K562 (cell line): Measurements from ENCODE around the gene TSPYL2. TPM values are rescaled to one million over a fixed set of nuclear protein-coding genes. Genes with fewer than 3 reads are reported as not detected.
A peak's percentile ranks its signal among the peaks of the same experiment; 100 is the strongest.

Experiments
- PHF8 ChIP-seq: fragments of 200-600 bp; sonication (generic); IDR thresholded peaks from 2 replicates; pipeline ENCODE4 v1.6.1; 2012; ENCODE audit warnings: mixed run types, mild to moderate bottlenecking, inconsistent platforms, low read length, moderate library complexity, borderline replicate concordance
- PHTF2 ChIP-seq: fragments of 250-450 bp; sonication (Bioruptor Pico); IDR thresholded peaks from 2 replicates; pipeline ENCODE4 v1.5.0; 2021; ENCODE audit warnings: mild to moderate bottlenecking
- POLR3A ChIP-seq: IDR thresholded peaks from 2 replicates; pipeline ENCODE4 v1.6.1; 2011; ENCODE audit warnings: borderline replicate concordance, mild to moderate bottlenecking, moderate library complexity; ENCODE audit not compliant: insufficient read length, insufficient read depth; ENCODE audit errors: extremely low read depth
- TOE1 ChIP-seq, 2 experiments: fragments of 450-650 bp in 1 of 2; sonication (generic) in 1 of 2; formaldehyde crosslinking in 1 of 2; IDR thresholded peaks; 2 replicates each; pipeline versions ENCODE4 v1.7.1 to v1.8.0; 2016 to 2022; ENCODE audit warnings: borderline replicate concordance in 2 of 2, mild to moderate bottlenecking in 2 of 2, antibody characterized with exemption in 1 of 2, inconsistent platforms in 1 of 2, low read depth in 1 of 2, missing genetic modification reagents in 1 of 2, moderate library complexity in 1 of 2
- USF1 ChIP-seq: sonication (generic); formaldehyde crosslinking; IDR thresholded peaks from 2 replicates; pipeline ENCODE4 v1.9.0; 2022; ENCODE audit warnings: mild to moderate bottlenecking, missing genetic modification reagents
- ZKSCAN3 ChIP-seq: fragments of 250-450 bp; sonication (Bioruptor Pico); IDR thresholded peaks from 2 replicates; pipeline ENCODE4 v1.4.0; 2020
- polyA plus RNA-seq, 8 experiments: library from polyadenylated mRNA; depleted of rRNA in 4 of 8; stranded (reverse) in 5 of 8; unstranded in 3 of 8; fragments of >200 nt; fragmentation: Nextera tagmentation in 2 of 8; fragmentation: Illumina TruSeq in 1 of 8; extraction: Ambion mirVana in 2 of 8; extraction: Trizol in 1 of 8; gene quantifications; 2 replicates each; pipeline versions ENCODE4 v1.2.1 to v1.2.3, GENCODE V29; 2011 to 2014; ENCODE audit warnings: inconsistent platforms in 1 of 8, missing spikeins in 1 of 8
- total RNA-seq, 7 experiments: library from RNA; depleted of rRNA in 6 of 7; stranded (reverse); fragments of >200 nt in 6 of 7; fragmentation: Illumina TruSeq in 2 of 7; extraction: Trizol in 2 of 7; gene quantifications; 2 replicates each; pipeline versions ENCODE4 v1.2.1 to v1.2.3, GENCODE V29; 2011 to 2021; ENCODE audit warnings: low replicate concordance in 1 of 7
- TF ChIP-seq, protein P1 (sequence below): sonication (generic); formaldehyde crosslinking; IDR thresholded peaks from 2 replicates; pipeline ENCODE4 v1.8.1; 2023; ENCODE audit warnings: mild to moderate bottlenecking, missing genetic modification reagents
- TF ChIP-seq, protein P2 (sequence below): fragments of 450-650 bp; formaldehyde crosslinking; IDR thresholded peaks from 2 replicates; pipeline ENCODE4 v1.4.0; 2022; ENCODE audit warnings: mild to moderate bottlenecking, moderate library complexity
- TF ChIP-seq, protein P3 (sequence below): conservative IDR thresholded peaks from 2 replicates; pipeline ENCODE4 v1.6.1; 2011; ENCODE audit warnings: low read depth, mild to moderate bottlenecking, low read length; ENCODE audit not compliant: control insufficient read depth
- TF ChIP-seq, protein P4 (sequence below), 2 experiments: fragments of 450-650 bp; IDR thresholded peaks; 2 replicates each; pipeline ENCODE4 v1.6.1; 2016; ENCODE audit warnings: mild to moderate bottlenecking in 2 of 2, borderline replicate concordance in 1 of 2, low read depth in 1 of 2, moderate library complexity in 1 of 2

The TSPYL2 gene
- total and polyA plus RNA-seq, 9 of the 15 experiments (the other 6 are each of a cell fraction or from before 2014, with no cell fraction given), result 0.41 to 20.0 (median 10.8) TPM

- TF ChIP-seq, protein P1, sequence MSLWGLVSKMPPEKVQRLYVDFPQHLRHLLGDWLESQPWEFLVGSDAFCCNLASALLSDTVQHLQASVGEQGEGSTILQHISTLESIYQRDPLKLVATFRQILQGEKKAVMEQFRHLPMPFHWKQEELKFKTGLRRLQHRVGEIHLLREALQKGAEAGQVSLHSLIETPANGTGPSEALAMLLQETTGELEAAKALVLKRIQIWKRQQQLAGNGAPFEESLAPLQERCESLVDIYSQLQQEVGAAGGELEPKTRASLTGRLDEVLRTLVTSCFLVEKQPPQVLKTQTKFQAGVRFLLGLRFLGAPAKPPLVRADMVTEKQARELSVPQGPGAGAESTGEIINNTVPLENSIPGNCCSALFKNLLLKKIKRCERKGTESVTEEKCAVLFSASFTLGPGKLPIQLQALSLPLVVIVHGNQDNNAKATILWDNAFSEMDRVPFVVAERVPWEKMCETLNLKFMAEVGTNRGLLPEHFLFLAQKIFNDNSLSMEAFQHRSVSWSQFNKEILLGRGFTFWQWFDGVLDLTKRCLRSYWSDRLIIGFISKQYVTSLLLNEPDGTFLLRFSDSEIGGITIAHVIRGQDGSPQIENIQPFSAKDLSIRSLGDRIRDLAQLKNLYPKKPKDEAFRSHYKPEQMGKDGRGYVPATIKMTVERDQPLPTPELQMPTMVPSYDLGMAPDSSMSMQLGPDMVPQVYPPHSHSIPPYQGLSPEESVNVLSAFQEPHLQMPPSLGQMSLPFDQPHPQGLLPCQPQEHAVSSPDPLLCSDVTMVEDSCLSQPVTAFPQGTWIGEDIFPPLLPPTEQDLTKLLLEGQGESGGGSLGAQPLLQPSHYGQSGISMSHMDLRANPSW (CRISPR knock-in tag), result 0 out of 2 replicates have a peak, but pooled peaks have one; percentile 55
- TF ChIP-seq ZKSCAN3 (CRISPR knock-in tag) (no peak), USF1 (CRISPR knock-in tag) (no peak), TOE1 (IDR thresholded peaks at IDR 0.05; ENCODE audit: borderline replicate concordance) (no peak), TOE1 (CRISPR knock-in tag; IDR thresholded peaks at IDR 0.05; ENCODE audit: borderline replicate concordance, low read depth) (no peak), POLR3A (no peak), PHTF2 (CRISPR knock-in tag) (no peak), PHF8 (peak; percentile 76; the same call in 1 of the 2 replicates)
- TF ChIP-seq, protein P2, sequence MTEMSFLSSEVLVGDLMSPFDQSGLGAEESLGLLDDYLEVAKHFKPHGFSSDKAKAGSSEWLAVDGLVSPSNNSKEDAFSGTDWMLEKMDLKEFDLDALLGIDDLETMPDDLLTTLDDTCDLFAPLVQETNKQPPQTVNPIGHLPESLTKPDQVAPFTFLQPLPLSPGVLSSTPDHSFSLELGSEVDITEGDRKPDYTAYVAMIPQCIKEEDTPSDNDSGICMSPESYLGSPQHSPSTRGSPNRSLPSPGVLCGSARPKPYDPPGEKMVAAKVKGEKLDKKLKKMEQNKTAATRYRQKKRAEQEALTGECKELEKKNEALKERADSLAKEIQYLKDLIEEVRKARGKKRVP, result no peak
- TF ChIP-seq, protein P3, sequence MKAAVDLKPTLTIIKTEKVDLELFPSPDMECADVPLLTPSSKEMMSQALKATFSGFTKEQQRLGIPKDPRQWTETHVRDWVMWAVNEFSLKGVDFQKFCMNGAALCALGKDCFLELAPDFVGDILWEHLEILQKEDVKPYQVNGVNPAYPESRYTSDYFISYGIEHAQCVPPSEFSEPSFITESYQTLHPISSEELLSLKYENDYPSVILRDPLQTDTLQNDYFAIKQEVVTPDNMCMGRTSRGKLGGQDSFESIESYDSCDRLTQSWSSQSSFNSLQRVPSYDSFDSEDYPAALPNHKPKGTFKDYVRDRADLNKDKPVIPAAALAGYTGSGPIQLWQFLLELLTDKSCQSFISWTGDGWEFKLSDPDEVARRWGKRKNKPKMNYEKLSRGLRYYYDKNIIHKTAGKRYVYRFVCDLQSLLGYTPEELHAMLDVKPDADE, result 0 out of 2 replicates have a peak, but pooled peaks have one; percentile 25
- TF ChIP-seq, protein P4, sequence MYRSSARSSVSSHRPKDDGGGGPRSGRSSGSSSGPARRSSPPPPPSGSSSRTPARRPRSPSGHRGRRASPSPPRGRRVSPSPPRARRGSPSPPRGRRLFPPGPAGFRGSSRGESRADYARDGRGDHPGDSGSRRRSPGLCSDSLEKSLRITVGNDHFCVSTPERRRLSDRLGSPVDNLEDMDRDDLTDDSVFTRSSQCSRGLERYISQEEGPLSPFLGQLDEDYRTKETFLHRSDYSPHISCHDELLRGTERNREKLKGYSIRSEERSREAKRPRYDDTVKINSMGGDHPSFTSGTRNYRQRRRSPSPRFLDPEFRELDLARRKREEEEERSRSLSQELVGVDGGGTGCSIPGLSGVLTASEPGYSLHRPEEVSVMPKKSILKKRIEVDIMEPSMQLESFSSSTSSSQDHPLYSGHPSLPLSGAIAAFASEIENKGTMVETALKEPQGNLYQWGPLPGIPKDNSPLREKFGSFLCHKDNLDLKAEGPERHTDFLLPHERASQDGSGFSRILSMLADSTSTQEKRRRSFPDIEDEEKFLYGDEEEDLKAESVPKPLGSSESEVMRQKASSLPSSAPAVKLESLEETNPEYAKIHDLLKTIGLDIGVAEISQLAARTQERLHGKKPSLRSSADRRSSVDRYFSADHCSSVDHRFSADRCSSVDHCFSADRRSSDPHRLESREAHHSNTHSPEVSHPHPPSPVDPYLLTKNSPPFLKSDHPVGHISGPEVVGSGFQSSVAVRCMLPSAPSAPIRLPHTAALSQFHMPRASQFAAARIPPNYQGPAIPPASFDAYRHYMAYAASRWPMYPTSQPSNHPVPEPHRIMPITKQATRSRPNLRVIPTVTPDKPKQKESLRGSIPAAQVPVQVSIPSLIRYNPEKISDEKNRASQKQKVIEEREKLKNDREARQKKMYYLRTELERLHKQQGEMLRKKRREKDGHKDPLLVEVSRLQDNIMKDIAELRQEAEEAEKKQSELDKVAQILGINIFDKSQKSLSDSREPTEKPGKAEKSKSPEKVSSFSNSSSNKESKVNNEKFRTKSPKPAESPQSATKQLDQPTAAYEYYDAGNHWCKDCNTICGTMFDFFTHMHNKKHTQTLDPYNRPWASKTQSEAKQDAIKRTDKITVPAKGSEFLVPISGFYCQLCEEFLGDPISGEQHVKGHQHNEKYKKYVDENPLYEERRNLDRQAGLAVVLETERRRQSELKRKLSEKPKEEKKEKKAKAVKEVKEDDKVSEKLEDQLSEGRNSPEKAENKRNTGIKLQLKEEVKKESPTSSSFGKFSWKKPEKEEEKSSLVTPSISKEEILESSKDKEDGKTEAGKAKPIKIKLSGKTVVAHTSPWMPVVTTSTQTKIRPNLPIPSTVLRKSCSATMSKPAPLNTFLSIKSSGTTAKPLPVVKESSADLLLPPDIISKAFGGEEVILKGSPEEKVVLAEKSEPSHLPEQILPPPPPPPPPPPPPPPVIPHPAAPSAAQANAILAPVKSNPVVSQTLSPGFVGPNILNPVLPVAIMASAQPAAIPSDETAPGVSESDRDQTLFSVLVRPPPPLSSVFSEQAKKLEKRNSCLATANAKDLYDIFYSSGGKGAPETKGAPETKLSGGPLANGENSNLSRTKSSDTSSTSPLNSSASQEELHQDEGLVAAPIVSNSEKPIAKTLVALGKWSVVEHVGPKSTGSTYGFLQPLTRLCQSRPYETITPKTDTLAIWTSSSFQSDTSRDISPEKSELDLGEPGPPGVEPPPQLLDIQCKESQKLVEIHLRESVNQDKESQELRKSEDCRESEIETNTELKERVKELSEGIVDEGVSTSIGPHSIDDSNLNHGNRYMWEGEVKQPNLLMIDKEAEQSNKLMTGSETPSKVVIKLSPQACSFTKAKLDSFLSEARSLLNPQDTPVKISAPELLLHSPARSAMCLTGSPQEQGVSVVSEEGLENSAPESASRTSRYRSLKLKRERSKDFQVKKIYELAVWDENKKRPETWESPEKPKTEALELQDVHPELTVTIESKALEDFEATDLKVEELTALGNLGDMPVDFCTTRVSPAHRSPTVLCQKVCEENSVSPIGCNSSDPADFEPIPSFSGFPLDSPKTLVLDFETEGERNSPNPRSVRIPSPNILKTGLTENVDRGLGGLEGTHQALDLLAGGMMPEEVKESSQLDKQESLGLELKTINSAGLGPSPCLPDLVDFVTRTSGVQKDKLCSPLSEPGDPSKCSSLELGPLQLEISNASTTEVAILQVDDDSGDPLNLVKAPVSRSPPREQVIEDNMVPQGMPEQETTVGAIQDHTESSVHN (IDR thresholded peaks at IDR 0.05; ENCODE audit: borderline replicate concordance in 1 of 2, low read depth in 1 of 2), result no peak
Observed at GRCh38 chrX:53081925-53082772, at the start of gene TSPYL2 (continued).
